Nephron progenitor cell (in vitro differentiated cells): ENCODE measurements around the gene ABHD1.

Experiments
- DNase-seq: peaks from one replicate; pipeline ENCODE4 v3.0.0; 2021
- H3K27ac Mint-ChIP-seq: 2 replicates; pipeline ENCODE4 v1.8.0; 2021; ENCODE audit warnings: mild to moderate bottlenecking, moderate library complexity, mixed read lengths
- H3K27me3 Mint-ChIP-seq: 2 replicates; pipeline ENCODE4 v1.8.0; 2021; ENCODE audit warnings: mild to moderate bottlenecking, low read depth, mixed read lengths; ENCODE audit not compliant: poor library complexity
- H3K36me3 Mint-ChIP-seq: 2 replicates; pipeline ENCODE4 v1.8.0; 2021; ENCODE audit warnings: low read depth, mixed read lengths
- H3K4me1 Mint-ChIP-seq: 2 replicates; pipeline ENCODE4 v1.8.0; 2021; ENCODE audit warnings: mixed read lengths
- H3K4me3 Mint-ChIP-seq: 2 replicates; pipeline ENCODE4 v1.8.0; 2021; ENCODE audit warnings: mild to moderate bottlenecking, moderate library complexity, mixed read lengths
- H3K9me3 Mint-ChIP-seq: 2 replicates; pipeline ENCODE4 v1.8.0; 2021; ENCODE audit warnings: mild to moderate bottlenecking, moderate library complexity, mixed read lengths
- TF ChIP-seq, protein P1 (sequence below): fragments of 200-600 bp; sonication (generic); IDR thresholded peaks from 2 replicates; pipeline ENCODE4 v1.5.0; 2021; ENCODE audit warnings: antibody characterized with exemption

ABHD1 gene

DNA sequence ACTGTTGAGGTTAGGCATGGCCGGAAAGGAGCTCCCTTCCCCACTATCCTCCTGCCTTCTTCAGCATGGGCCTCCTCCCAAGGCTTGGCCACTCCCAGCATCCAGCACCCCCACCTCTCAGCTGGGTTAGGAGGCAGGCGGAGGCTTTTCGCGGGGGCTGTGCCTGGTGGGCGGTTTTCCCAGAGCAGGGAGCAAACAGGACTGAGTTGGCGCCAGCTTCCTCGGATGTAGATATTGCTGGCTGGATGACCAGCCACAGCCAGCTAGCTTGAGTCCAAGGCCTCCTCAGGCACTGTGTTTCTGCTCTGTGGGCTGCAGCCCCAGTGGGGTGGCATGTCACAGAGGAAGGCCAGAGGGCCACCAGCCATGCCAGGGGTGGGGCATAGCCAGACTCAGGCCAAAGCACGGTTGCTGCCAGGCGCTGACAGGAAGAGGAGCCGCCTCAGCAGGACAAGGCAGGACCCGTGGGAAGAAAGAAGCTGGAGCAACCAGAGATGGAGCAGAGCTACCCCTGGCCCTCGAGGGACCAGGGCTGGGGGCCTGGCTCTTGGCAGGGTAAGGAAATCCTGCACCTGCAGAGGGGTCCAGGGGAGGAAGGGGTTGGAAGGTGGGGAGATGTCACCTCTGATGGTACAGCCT is 25.3 kb downstream of the ABHD1 start, which contains the start of gene TCF23:
Gene TCF23, plus strand, starts transcription at position 204 of the 639 bp plus-strand sequence. Its CDS starts 130 bp downstream, at position 334.
- no peak for DNase-seq
- no peak within 1 kb of the TSS for H3K4me3 Mint-ChIP-seq
- peaks cover 25% of the 10 kb centered on the region for H3K27me3 Mint-ChIP-seq
- no peaks in the 10 kb centered on the region for H3K36me3 Mint-ChIP-seq
- no peak within 1 kb of the TSS for H3K27ac Mint-ChIP-seq
- no peaks in the 10 kb centered on the region for H3K9me3 Mint-ChIP-seq
- TF ChIP-seq, protein P1, sequence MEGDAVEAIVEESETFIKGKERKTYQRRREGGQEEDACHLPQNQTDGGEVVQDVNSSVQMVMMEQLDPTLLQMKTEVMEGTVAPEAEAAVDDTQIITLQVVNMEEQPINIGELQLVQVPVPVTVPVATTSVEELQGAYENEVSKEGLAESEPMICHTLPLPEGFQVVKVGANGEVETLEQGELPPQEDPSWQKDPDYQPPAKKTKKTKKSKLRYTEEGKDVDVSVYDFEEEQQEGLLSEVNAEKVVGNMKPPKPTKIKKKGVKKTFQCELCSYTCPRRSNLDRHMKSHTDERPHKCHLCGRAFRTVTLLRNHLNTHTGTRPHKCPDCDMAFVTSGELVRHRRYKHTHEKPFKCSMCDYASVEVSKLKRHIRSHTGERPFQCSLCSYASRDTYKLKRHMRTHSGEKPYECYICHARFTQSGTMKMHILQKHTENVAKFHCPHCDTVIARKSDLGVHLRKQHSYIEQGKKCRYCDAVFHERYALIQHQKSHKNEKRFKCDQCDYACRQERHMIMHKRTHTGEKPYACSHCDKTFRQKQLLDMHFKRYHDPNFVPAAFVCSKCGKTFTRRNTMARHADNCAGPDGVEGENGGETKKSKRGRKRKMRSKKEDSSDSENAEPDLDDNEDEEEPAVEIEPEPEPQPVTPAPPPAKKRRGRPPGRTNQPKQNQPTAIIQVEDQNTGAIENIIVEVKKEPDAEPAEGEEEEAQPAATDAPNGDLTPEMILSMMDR = no peak
- H3K4me1 Mint-ChIP-seq = peaks cover 37% of the 10 kb centered on the region

DNA sequence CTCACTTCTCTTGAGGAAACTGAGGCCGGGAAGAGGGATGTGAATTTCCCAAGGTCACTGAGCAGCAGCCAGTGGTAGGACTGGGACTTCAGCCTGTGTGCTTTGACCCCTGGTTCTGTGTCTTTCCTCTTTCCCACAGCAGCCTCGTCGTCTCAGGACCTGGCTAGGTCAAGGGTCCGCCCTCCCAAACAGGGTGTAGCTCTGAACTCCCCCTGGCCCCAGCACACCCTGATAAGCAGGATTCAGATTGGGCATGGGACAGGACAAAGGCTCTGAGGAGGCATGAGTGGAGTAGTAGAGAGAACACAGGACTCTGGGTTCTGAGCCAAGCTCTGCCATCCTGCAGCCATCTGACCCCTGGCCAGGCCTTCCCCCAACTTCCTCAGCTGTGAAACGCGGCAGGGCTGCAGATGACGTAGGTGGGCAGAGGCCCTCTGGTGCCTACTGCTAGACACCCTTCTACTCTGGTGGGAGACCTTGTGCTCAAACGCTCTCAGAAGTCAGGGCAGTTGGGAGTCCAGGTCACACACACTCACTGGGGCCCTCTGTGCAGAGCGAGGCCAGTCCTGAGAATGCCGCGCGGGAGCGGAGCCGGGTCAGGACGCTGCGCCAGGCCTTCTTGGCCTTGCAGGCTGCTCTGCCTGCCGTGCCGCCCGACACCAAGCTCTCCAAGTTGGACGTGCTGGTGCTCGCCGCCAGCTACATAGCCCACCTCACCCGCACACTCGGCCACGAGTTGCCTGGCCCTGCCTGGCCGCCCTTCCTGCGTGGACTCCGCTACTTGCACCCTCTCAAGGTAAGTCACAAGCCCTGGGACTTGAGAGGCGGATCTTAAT is 26.2 kb downstream of the ABHD1 start:
- peaks cover 45% of the 10 kb centered on the region for H3K4me1 Mint-ChIP-seq
- DNase-seq = no peak
- no peak overlapping the region for H3K27ac Mint-ChIP-seq
- H3K36me3 Mint-ChIP-seq = no peaks in the 10 kb centered on the region
- peaks cover 17% of the 10 kb centered on the region for H3K27me3 Mint-ChIP-seq
- no peaks in the 10 kb centered on the region for H3K9me3 Mint-ChIP-seq
- no peak overlapping the region for H3K4me3 Mint-ChIP-seq
- TF ChIP-seq, protein P1 = no peak

DNA sequence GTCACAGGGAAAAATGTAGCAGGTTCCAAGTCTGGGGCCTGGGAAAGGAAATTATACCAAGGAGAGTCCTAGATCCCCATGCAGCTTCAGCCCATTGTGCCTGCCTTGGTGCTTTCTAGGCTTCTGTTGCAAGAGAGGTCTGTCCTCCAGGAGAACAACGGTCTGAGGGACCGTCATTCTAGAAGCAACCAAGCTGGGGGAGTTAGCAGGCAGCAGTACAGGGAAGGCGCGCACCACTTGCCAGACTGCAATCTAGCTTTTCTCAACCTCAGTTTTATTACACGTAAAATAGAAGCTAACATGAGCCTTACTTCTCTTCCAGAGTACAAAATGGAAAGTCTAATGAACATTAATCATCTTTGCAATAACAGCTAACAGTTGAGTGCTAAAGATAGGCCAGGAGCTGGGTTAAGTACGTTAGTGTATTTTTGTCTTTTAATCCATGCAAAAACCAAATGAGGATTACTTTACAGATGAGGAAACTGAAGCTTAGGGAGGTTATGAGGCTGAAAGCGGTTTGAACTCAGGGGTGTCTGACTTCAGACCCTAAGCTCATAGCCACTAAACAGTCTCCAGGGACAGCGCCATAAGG is 27.1 kb downstream of the ABHD1 start:
- H3K9me3 Mint-ChIP-seq = no peaks in the 10 kb centered on the region
- H3K27ac Mint-ChIP-seq = no peak overlapping the region
- TF ChIP-seq, protein P1 = no peak
- DNase-seq = no peak
- H3K27me3 Mint-ChIP-seq = peaks cover 20% of the 10 kb centered on the region
- H3K4me1 Mint-ChIP-seq = peaks cover 48% of the 10 kb centered on the region
- H3K36me3 Mint-ChIP-seq = no peaks in the 10 kb centered on the region
- no peak overlapping the region for H3K4me3 Mint-ChIP-seq

DNA sequence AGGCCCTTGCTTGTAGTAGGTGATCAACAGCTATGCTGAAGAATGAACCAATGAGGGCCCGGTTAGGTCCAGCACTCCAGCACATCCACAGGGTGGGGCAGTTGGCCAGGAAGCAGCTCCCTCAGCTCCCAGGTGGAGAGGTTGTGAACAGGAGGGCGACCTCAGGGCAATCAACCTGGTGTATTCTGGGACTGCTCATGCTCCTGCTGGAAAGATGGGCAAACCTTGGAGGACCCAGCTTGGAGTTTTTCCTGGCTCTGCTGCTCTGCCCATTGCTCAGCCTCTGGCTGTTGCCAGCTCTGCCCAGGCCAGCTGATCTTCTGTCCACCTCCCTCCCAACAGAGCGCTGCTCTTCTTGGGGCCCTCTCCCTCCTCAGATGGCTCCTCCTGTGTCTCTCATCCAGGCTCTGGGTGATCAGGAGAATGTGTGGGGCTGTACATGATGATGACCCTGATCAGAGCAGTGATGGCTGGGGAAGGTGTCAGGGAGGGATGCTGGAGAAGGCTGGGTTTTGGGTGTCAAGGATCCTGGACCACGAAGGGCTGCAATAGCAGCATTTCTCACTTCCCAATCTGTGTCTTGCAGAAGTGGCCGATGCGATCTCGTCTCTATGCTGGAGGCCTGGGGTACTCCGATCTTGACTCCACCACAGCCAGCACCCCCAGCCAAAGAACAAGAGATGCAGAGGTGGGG is 28.6 kb downstream of the ABHD1 start:
- no peak overlapping the region for H3K27ac Mint-ChIP-seq
- no peak for DNase-seq
- H3K27me3 Mint-ChIP-seq = peaks cover 17% of the 10 kb centered on the region
- no peaks in the 10 kb centered on the region for H3K36me3 Mint-ChIP-seq
- peaks cover 35% of the 10 kb centered on the region for H3K4me1 Mint-ChIP-seq
- TF ChIP-seq, protein P1 = no peak
- H3K9me3 Mint-ChIP-seq = no peaks in the 10 kb centered on the region
- no peak overlapping the region for H3K4me3 Mint-ChIP-seq

DNA sequence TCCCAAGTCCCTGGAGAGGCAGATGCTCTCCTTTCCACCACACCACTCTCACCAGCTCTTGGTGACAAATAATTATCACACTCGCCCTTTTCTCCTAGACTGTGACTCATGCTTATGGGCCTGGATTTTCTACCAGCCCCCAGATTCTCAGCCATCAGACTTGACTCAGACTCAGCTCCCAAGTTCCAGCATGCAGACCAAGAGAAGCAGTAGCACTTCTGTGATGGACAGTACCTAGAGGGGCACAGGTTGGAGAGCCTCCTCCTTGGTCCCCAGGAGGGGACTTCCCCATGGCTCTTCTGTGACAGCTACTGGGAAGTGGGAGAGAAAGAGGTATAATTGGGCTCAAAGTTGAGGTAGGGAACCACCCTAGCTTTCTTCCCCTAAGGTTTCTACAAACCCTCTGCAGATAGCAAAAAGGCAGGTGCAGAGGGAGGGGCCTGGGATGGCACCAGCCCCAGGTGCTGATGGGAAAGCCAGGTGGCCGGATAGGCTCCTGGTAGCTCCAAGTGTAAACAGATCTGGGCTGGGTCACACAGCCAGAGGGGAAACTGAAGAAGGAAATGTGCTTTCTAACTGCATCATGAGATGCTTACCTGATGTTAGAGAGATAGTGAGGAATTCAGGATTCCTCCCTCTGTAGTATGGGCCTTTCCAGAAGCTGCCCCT is 29.3 kb downstream of the ABHD1 start:
- no peak overlapping the region for H3K27ac Mint-ChIP-seq
- peaks cover 33% of the 10 kb centered on the region for H3K4me1 Mint-ChIP-seq
- H3K27me3 Mint-ChIP-seq = peaks cover 15% of the 10 kb centered on the region
- TF ChIP-seq, protein P1 = no peak
- no peaks in the 10 kb centered on the region for H3K9me3 Mint-ChIP-seq
- no peaks in the 10 kb centered on the region for H3K36me3 Mint-ChIP-seq
- no peak for DNase-seq
- H3K4me3 Mint-ChIP-seq = no peak overlapping the region
